ENCODE data around the gene ITLN2.

The ITLN2 gene

GRCh38 chr1:160963521-160963920 lies 8.9 kb upstream of the ITLN2 start:
- Histone ChIP-seq H3K4me3 (ENCODE audit: low read depth, low read length) (no peak overlapping the region), H3K36me3 (no peaks in the 10 kb centered on the region), H3K27me3 (peaks cover 6% of the 10 kb centered on the region; the same call in 1 of the 2 replicates), H3K9me3 (no peaks in the 10 kb centered on the region), H3K4me1 (no peaks in the 10 kb centered on the region)
- TF ChIP-seq, protein P1, sequence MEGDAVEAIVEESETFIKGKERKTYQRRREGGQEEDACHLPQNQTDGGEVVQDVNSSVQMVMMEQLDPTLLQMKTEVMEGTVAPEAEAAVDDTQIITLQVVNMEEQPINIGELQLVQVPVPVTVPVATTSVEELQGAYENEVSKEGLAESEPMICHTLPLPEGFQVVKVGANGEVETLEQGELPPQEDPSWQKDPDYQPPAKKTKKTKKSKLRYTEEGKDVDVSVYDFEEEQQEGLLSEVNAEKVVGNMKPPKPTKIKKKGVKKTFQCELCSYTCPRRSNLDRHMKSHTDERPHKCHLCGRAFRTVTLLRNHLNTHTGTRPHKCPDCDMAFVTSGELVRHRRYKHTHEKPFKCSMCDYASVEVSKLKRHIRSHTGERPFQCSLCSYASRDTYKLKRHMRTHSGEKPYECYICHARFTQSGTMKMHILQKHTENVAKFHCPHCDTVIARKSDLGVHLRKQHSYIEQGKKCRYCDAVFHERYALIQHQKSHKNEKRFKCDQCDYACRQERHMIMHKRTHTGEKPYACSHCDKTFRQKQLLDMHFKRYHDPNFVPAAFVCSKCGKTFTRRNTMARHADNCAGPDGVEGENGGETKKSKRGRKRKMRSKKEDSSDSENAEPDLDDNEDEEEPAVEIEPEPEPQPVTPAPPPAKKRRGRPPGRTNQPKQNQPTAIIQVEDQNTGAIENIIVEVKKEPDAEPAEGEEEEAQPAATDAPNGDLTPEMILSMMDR (IDR thresholded peaks at IDR 0.05; ENCODE audit: low read depth, low read length), result no peak
- DNase-seq, result no peak

DNA sequence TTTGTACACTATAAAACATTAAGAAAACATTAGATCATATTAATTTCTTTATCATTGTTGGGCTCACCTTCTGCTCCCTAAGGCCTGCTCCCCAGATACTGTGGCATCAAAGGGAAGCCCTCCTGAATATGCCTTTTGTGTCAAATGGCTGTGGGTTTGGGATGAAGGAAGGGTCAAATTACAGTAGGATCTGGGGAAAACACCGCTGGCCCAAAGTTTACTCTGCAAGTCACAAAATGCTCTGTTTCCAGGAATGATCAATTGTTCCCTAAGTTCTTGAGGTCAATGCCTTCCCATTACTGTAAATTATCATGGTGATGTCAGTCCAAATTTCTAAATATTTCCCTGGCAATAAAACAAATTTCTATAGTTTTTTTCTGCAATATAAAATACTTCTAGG lies 6.8 kb upstream of the ITLN2 start:
- no peak for DNase-seq
- Histone ChIP-seq H3K27me3 (peaks cover 6% of the 10 kb centered on the region; the same call in 1 of the 2 replicates), H3K4me1 (no peaks in the 10 kb centered on the region), H3K36me3 (no peaks in the 10 kb centered on the region), H3K4me3 (ENCODE audit: low read depth, low read length) (no peak overlapping the region), H3K9me3 (no peaks in the 10 kb centered on the region)
- TF ChIP-seq, protein P1 (IDR thresholded peaks at IDR 0.05; ENCODE audit: low read depth, low read length), result no peak

DNA sequence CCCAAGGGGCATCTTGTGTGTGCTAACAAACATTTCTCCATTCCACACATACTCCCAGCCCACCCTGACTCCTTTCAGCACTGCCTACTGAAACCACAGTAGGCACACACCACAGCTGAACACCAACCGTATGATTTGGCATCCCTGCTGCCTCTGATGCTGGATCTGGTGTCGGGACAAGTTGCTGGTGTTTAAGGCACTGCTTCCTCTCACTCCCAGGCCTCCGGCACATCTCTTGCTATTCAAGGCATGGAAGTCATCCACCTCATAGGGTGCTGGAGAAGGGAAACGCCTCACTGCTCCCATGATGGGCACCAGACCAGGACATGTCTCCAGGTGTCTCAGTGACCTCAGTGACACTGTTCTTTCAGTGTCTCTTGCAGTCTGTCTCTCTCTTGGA lies 2.4 kb upstream of the ITLN2 start:
- no peaks in the 10 kb centered on the region for H3K36me3 ChIP-seq
- H3K27me3 ChIP-seq, result 0 out of 2 replicates have a peak, but pooled peaks cover 3% of the 10 kb centered on the region
- TF ChIP-seq, protein P1 (IDR thresholded peaks at IDR 0.05; ENCODE audit: low read depth, low read length), result no peak
- no peaks in the 10 kb centered on the region for H3K4me1 ChIP-seq
- no peaks in the 10 kb centered on the region for H3K9me3 ChIP-seq
- H3K4me3 ChIP-seq (ENCODE audit: low read depth, low read length), result no peak overlapping the region
- DNase-seq, result no peak

DNA sequence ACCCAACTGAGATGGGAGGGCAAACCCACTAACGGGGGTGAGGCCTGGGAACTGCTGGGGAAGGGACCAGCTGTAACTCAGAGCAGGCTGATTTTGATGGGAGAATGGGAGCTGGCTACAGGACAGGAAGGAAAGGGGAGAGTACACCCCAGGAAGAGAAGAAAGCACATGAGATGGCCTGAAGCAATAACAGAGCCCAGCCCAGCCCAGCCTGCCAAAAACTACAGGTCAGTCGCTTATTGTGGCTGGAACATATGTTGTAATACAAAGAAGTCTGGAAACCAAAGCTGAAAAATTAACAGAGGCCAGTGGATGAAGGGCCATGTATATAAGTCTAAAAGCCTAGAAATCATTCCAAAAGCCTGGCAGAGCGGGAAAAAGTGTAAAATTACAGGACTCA lies 1.6 kb downstream of the ITLN2 start:
- Histone ChIP-seq H3K4me1 (no peaks in the 10 kb centered on the region), H3K9me3 (no peaks in the 10 kb centered on the region), H3K4me3 (ENCODE audit: low read depth, low read length) (no peak overlapping the region), H3K27me3 (0 out of 2 replicates have a peak, but pooled peaks cover 3% of the 10 kb centered on the region), H3K36me3 (no peaks in the 10 kb centered on the region)
- TF ChIP-seq, protein P1 (IDR thresholded peaks at IDR 0.05; ENCODE audit: low read depth, low read length), result no peak
- DNase-seq, result no peak

DNA sequence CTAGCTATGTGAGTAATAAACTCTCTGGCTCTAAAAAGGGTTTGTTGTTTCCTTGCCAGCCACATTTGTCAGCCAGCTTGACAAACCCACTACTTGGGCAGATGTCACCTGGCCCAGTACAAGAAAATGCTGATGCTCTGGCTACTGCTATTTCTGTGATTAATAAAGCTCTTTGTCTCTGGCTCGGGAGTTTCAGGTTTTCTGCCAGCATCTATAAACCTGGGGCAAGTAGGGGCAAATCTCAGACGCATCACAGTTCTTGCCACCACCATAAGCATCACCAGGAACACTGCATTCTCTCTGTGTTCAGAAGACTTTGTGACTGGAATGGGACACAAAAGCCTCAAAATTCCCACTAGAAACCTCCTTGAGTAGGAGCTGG lies 2.5 kb downstream of the ITLN2 start:
- Histone ChIP-seq H3K27me3 (0 out of 2 replicates have a peak, but pooled peaks cover 3% of the 10 kb centered on the region), H3K9me3 (no peaks in the 10 kb centered on the region), H3K36me3 (no peaks in the 10 kb centered on the region), H3K4me3 (ENCODE audit: low read depth, low read length) (no peak overlapping the region), H3K4me1 (no peaks in the 10 kb centered on the region)
- TF ChIP-seq, protein P1 (IDR thresholded peaks at IDR 0.05; ENCODE audit: low read depth, low read length), result no peak
- no peak for DNase-seq

DNA sequence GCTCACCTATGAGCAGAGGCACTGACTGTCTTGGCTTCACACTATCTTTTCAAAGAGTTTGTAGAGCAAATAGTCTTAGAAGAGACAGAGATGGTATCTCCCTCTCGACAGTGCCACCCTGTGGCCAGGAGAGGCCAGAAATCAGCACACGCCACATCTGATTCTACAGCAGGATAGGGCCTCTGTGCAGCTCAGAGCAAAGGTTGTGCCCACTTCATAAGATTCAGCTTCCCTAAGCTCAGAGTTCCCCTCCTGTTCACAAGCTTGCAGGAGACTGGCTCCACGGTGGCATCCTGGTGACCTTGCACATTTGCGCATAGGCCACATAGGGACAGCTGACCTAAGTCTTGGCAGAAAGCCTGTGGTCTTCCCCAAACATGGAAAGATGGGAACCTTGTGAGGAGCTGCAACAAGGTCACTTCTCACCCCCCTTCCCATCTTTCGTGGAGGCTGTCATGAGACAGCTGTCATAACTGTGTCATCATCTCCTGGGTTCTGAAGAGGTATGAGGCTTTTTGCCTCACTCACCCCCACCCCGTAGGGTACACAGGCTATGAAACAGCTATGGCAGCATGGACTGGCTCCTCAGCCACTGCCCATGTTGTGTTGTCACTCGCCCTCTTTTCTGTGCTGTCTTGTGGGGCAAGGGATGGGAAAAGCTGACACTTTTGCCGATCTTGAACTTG lies 3.0 kb downstream of the ITLN2 start:
- Histone ChIP-seq H3K4me1 (no peaks in the 10 kb centered on the region), H3K9me3 (no peaks in the 10 kb centered on the region), H3K4me3 (ENCODE audit: low read depth, low read length) (no peak overlapping the region), H3K36me3 (no peaks in the 10 kb centered on the region), H3K27me3 (0 out of 2 replicates have a peak, but pooled peaks cover 3% of the 10 kb centered on the region)
- peak; percentile 49 for DNase-seq
- TF ChIP-seq, protein P1 (IDR thresholded peaks at IDR 0.05; ENCODE audit: low read depth, low read length), result peak; percentile 70

Measured in BE2C (cell line).